Hematopoietic multipotent progenitor cell treated with erythropoietin and hydrocortisone succinate and interleukin-3 and kit ligand, for 8 days (in vitro differentiated cells): ENCODE measurements around the gene CHRNA5.
"Not testable (repeated sequence)": the region's sequence is repeated elsewhere in the genome, so short reads cannot be mapped to it uniquely, and the experiment has no call there.

Experiments used
- DNase-seq: peaks from one replicate; pipeline ENCODE4 v3.0.0-alpha.2; 2015

The CHRNA5 gene

DNA sequence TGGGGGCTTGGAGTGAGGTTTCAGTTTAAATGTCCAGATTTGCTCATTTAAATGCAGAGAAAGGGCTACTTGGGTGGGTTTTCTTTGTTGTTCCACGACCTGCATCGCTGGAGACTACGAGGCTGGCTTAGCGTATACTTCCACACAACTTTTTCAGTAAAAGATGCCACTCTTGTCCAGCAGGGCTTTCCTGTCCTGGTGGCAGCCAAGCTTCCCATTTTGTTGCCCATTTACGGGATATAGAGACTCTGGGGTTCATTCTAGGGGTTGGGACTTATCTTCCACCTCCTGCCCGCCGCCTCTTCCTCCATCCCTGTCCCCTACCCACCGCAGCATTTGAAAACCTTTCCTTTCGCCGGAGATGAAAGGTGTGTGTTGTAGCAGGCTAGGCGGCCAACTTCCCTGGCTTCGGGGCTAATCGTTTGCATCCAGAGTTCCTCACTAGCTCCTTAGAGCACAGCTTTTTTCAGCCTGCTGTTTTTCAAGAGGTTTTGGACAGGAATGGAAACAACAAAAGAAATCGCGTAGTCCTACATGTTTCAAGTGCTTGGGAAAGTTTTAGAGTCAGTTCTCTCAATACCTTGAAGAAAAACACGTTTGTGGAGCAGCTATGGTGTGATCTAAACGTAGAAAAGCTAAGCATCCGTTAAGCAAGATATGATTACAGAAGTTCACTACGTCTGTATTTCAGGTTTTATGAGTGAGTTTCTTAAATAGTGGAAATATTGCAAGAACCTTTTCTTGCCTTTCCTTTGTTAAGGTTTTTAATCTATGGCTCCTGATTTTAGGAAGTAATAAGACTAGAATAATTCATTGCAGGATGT, 843 bp downstream of the CHRNA5 start:
- DNase-seq, result no peak

DNA sequence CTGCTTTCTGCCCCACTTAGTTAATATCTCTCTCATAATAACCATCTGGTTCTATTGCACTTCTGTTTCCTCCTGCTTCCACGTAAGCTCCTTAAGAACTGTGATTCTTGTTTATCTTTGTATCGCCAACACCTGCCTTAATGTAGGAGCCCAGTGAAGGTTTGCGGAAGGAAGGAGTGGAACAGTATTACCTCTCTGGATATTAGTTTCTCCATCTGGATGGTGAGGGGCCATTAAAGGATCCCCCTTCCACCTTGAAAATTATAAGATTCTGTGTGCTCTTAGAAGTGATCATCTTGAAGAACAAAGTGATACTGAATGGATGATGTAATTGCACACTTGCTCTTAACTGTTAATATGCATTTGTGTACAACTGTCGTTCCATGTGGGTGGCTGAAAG, 2.2 kb downstream of the CHRNA5 start:
- no peak for DNase-seq

GRCh38 chr15:78570710-78571109, 5.4 kb downstream of the CHRNA5 start:
- DNase-seq, result no peak

DNA sequence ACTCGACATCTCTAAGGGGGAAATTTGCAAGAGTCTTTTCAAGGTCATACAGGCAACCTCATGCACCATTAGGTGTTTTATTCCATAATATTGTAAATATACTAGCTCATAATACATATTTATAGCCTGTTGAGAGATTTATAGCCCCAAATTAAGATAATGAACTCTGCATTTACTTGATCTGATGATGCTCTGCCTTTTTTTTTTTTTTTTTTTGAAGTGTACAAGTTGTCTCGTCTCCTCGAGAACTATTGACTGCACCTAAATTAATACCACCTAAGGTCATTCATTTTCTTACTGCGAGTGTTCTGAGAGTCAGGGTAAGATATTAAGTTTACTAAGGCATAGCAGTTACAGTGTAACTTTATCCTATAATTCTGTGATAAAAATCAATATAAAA, 6.1 kb downstream of the CHRNA5 start:
- DNase-seq, result no peak

- no peak for DNase-seq
Observed at GRCh38 chr15:78573416-78573815, 8.1 kb downstream of the CHRNA5 start.

DNA sequence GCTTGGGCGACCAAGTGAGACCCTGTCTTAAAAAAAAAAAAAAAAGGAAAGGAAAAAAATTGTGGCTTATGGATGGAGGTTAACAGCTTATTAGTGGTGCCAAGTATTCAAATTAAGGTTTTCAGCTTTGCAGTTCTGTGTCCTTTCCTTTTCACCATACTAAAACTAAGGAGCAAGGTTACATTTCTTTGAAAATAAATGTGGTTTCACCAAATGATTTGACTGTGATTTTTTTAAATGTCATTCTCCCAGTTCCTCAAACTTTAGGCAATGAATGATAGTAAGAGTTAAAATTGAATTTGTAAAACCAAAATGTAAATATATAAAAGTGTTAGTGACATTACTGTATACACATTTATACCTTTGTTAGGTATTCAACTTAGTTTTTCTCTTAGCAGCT, 9.6 kb downstream of the CHRNA5 start:
- no peak for DNase-seq

GRCh38 chr15:78597583-78597982, 32.3 kb downstream of the CHRNA5 start:
- DNase-seq, result no peak

GRCh38 chr15:78598348-78598747, 33.0 kb downstream of the CHRNA5 start:
- DNase-seq, result no peak

- DNase-seq, result no peak
Observed at GRCh38 chr15:78599189-78599588, 33.9 kb downstream of the CHRNA5 start.

DNA sequence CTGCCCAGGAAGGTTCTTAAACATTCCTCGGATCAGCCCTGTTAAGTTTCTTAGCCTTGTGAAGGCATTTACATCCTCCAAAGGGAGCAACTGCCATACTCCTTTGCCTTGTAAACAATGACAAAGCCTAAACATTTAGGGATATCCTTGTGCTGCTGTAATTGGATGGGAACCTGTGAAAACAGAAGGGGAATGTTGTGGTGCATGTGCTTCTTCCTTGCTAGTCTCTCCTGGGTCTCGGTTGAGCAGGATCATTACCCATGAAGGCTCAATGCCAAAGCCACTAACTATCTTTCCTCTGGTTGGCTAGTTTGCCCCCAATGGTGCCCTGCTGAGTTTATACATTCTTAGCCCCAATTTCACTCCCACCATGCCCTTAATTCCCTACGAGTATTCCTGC, 38.1 kb downstream of the CHRNA5 start:
- no peak for DNase-seq

GRCh38 chr15:78604420-78604819, 39.1 kb downstream of the CHRNA5 start:
- no peak for DNase-seq

DNA sequence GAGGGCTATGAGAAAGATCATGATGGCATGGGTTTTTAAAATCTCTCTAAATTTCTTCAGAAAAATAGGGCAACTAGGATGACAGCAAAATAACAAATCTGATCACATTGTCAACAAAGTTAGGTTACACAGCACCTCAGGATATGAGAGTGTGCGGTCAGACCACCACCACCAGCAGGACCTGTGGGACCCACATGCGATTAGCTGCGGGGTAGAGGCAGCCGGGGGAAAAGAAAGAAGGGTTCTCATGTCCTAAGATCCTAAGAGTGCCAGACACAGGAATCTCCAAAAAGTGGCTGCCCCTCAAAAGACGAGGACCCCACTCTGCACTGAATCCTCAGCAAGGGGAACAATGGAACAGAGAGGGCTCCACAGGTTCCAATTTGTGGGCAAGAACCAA, 39.9 kb downstream of the CHRNA5 start:
- DNase-seq, result no peak

DNA sequence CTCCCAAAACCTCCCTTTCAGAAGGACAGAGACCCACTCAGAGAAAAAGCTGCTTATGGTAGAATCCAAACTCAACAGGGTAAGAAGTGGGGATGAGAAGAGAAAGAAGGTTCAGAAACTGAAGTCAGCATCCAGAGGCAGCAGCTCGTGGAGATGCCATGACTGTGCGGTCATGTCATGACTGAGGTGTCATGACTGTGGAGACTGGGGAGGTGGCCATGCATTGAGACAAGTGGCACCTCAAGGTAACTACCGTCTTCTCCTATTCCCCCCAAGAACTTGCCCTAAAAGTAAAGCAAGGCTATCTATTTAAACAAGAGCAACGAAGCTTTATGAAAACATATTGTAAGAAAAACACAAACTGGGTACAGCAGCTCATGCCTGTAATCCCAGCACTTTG, 40.4 kb downstream of the CHRNA5 start:
- DNase-seq, result no peak

DNA sequence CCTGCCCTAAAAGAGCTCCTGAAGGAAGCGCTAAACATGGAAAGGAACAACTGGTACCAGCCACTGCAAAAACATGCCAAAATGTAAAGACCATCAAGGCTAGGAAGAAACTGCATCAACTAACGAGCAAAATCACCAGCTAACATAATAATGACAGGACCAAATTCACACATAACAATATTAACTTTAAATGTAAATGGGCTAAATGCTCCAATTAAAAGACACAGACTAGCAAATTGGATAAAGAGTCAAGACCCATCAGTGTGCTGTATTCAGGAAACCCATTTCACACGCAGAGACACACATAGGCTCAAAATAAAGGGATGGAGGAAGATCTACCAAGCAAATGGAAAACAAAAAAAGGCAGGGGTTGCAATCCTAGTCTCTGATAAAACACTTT, 44.2 kb downstream of the CHRNA5 start:
- not testable (repeated sequence) for DNase-seq

DNA sequence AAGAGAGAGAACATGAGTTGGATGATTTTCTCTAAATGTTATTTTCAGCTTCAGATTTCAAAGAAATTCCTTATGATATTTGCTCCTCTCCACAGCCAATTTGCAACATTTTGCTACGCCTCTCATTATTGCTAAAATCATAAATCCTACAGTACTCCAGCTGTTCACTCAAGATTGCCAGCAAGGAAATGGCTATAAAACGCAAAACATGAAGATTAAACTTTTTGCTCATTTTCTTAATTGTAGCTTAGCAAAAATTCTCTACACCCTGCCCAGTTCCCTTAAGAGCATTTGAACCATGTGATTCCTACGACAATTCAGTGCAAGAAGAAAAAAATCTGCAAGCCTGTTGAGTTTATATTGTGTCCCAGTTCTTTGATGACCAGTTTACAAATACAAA, 48.7 kb downstream of the CHRNA5 start:
- DNase-seq, result no peak

GRCh38 chr15:78615151-78615589, 49.9 kb downstream of the CHRNA5 start:
- DNase-seq, result no peak

DNA sequence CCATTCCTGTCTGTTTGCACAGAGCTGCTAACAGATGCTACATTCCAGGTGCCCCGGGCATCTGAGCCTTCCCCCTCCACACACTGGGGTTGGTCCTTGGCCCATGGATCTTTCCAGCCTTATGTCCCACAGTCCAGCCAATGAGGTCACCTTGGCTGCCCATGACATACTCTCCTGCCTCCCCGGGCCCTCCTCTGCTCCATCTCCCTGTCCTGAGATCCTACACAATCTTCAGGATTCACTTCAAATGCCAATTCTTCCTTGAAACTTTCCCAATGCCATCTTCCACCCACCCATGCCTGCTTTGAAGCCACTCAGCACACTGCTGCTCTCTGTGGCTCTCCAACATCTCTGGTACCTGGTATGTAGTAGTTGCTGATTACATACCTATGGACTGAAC, 51.2 kb downstream of the CHRNA5 start:
- no peak for DNase-seq

GRCh38 chr15:78617076-78617475, 51.8 kb downstream of the CHRNA5 start:
- no peak for DNase-seq

- DNase-seq, result no peak
Observed at GRCh38 chr15:78617516-78617915, 52.2 kb downstream of the CHRNA5 start.

DNA sequence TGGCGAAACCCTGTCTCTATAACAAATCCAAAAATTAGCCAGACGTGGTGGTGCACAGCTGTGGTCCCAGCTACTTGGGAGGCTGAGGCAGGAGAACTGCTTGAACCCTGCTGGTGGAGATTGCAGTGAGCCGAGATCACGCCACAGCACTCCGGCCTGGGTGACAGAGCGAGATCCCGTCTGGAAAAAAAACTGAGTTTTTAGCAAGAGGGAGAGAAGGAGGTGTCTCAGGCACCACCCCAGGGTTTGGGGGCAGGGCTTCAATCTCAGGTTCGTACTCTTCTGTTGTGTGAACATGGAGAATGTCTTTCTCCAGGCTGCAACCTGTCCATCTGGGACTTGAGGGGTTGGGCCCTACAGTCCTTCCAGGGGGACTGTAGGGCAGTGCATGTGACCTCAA, 52.7 kb downstream of the CHRNA5 start:
- DNase-seq, result no peak

DNA sequence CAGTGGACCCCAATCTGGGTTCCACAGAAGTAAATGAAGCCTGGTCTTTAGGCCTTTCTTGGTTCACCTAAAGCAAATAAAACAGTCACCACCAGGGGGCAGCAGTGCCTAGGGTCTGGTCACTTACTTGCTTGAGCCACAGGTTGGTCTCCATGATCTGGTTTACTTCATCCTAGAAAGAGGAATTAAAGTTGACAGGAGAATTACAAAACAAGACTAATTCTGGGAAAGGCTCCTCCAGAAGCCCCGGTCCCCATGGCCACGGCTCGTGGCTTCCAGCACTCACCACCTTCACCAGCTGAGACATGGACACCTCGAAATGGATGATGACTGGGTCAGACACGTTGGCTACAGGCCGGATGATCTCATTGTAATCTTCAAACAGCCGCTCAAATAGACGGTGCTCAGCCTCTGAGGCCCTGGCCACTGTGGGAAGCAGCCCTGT, 53.2 kb downstream of the CHRNA5 start:
- DNase-seq, result peak; percentile 83

- DNase-seq, result no peak
Observed at GRCh38 chr15:78619022-78619950, 54.0 kb downstream of the CHRNA5 start.

GRCh38 chr15:78620021-78620526, 54.8 kb downstream of the CHRNA5 start:
- DNase-seq, result no peak
